HG03280 (cell line): ENCODE data around the gene FBXL17.

Experiments
- ATAC-seq: cut with Tn5 transposase; IDR thresholded peaks from one replicate; pipeline ENCODE4 v1.9.1; 2021; ENCODE audit warnings: mild to moderate bottlenecking, moderate library complexity; ENCODE audit not compliant: unreplicated experiment

FBXL17 gene

DNA sequence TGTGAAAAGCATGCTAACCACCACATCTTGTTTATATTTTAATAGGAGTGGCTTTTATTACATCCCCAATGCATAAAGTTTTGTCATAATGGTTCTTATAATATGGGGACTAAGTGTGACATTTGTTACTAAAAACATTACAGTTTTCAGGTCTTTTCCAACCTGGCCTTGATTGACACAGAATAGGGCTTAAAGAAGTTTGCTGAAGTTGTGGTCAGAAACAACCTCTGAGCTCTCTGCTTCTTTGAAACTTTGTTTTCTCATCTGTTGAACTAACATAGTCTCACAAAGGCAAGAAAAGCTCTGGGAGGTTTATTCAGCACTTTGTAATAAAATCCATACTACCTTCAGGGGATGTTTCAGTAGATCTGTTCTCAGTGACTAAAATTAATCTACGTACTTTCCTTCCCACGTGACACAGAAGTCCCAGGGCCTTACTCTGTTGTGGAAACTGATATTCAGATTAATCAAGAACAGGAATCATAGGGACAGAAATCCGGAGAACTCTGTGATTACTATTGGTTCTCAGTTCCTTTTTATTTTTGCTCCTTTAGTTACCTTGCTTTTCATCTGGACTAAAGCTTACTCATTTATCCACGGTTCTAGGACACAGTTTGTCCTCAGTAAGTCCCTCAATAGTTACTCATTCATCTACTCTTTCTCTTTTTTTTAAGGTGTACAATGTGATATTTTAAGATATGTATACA lies 422.2 kb downstream of the FBXL17 start:
- ATAC-seq: no peak

GRCh38 chr5:107958861-107959260 lies 423.0 kb downstream of the FBXL17 start:
- no peak for ATAC-seq

GRCh38 chr5:107958432-107958831 lies 423.5 kb downstream of the FBXL17 start:
- no peak for ATAC-seq

DNA sequence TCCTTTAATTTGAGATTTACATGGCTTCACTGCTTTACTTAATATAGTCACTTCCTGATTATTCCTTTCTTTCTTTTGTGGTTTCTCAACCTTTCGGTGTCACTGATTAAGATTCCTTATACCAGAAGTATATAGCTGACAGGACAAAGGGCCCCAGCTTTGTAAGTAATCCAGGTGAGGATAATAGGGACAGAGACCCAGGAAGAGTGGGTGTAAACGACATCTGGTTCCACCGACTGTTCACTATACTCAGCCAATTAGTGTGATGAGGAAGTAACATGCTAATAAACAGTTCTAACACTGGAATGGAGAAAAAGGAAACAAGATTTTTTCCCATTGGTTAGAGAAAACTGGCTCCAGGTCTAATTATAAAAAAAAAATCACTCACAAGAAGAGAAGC lies 424.8 kb downstream of the FBXL17 start:
- no peak for ATAC-seq

- ATAC-seq: no peak
Observed at GRCh38 chr5:107955321-107955720, 426.6 kb downstream of the FBXL17 start.

DNA sequence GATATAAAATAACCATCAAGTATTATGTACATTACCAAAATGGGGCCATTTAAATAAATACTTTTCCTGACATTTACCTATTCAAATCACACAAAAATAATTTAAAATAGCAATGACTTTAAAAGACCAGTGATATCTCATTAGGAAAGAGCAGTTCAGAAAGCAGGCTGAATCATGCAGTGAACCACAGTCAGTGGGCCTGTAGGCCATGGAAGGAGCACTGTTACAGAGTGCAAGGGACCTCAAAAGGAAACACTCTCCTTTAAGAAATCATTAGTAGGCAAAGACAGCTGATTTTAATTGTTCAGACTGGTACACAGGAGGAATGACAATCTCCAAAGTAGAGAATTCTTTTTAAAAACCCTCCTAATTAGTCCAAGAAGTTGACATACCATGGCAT lies 427.6 kb downstream of the FBXL17 start:
- no peak for ATAC-seq

DNA sequence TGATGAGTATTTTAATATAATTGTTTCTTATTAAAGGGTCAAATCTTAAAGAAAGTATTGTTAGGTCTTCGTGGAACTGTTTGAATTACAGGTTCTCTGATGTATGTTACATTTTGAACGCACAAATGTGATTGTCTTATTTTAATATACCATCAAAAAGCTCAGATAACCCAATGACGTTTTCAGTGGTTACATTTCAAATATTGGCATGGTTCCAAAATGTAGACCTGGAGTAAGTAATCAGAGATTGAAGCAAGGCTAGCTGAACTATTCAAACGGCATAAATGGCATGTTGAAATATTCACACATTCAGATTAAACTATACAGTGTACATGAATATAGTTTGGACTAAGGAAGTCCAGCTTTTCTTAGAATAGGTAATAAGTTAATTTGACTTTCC lies 429.4 kb downstream of the FBXL17 start:
- ATAC-seq: no peak

- ATAC-seq: no peak
Observed at GRCh38 chr5:107951309-107951708, 430.6 kb downstream of the FBXL17 start.

DNA sequence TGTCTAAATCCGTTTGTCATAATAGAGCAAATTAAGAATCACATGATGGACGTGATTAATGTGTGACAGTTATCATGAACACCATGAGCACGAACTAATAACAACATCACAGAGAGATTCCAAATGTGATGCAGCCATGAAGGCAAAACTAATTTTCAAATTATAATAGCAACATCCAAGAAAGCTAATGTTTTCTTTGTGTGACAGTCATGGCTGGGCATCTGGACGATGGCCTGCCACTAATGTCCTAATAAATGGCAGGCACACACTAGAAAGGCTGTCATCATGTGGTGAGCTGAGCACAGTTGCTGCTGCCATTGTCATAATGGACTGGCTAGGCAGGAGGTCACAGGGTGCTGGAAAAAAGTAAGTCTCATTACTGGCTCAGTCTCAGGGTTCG lies 431.1 kb downstream of the FBXL17 start:
- ATAC-seq: no peak

GRCh38 chr5:107949688-107950341 lies 432.1 kb downstream of the FBXL17 start:
- ATAC-seq: no peak

DNA sequence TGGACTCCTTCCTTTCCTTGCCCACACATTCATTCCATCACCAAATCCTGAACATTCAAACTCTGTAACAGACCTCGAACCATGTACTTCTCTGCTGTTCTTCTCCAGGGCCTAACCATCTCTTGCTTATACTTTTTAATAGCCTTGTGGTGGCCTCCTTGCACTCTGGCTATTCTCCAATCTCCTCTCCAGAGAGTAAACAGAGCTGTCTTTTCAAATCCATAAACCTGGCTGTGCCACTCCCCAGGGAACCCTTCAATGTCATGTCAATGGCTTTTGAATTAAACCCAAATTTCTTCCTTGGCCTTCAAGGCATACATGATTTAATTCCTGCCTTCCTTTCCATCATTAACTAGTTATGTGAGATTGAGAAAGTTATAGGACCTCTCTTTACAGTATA lies 433.5 kb downstream of the FBXL17 start:
- ATAC-seq: no peak

- no peak for ATAC-seq
Observed at GRCh38 chr5:107945061-107945460, 436.8 kb downstream of the FBXL17 start.

- no peak for ATAC-seq
Observed at GRCh38 chr5:107943923-107944322, 438.0 kb downstream of the FBXL17 start.

GRCh38 chr5:107941036-107941435 lies 440.9 kb downstream of the FBXL17 start:
- no peak for ATAC-seq

- ATAC-seq: no peak
Observed at GRCh38 chr5:107937651-107938355, 444.1 kb downstream of the FBXL17 start.

DNA sequence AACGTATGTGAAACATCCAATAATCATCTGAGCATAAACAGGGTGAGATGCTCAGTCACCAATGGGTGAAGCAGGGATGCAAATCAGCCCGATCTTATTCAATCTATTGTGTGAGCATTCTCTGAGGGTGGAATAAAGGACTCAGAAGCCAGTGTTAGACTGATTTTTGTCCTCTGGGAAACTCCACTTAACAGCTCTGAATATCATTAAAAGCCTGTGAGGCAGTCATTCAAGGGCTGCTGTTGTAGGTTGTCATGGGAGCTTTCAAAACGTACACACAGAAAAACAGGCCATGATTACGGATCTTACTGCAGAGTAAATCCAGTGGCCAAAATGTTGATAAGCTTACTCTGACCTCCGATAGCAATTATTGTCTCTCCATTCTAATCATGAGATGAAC lies 444.7 kb downstream of the FBXL17 start:
- ATAC-seq: no peak

DNA sequence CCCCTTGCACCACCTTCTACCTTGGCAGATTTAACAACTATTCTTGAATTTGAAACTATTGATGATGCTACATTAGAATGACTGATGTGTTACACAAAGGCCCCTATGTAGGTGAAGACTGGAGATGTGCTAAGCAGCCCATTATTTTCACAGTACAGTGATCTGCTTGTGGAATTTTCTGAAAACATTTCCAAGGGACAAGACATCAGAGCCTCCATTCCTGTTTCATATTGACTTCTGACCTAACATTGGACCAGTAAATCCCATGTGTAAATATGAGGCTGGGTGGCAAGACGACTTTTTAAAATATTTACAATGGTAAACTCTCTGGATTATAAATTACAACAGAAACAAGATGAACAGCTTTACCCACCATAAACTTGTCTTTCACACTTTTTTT lies 445.4 kb downstream of the FBXL17 start:
- no peak for ATAC-seq

GRCh38 chr5:107935645-107936044 lies 446.3 kb downstream of the FBXL17 start:
- ATAC-seq: no peak

- no peak for ATAC-seq
Observed at GRCh38 chr5:107933326-107933725, 448.6 kb downstream of the FBXL17 start.

DNA sequence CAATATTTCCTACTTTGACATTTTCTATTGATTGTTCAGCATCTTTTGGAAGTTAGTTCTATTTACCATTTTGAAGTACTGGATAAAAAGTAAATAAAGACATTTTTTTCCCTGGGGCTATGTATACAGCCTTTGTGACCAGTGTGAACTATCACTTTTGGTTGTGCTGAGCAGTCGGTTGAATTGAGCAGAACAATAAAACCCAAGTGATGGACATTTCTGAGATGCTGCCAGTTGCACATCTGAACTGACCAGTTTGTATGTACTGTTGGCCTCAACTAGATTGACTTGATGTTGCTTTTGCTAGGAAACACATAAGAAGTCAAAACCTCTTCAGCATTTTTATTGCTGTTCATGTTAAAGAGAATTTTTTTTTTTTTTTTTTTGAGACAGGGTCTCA lies 451.0 kb downstream of the FBXL17 start:
- no peak for ATAC-seq

DNA sequence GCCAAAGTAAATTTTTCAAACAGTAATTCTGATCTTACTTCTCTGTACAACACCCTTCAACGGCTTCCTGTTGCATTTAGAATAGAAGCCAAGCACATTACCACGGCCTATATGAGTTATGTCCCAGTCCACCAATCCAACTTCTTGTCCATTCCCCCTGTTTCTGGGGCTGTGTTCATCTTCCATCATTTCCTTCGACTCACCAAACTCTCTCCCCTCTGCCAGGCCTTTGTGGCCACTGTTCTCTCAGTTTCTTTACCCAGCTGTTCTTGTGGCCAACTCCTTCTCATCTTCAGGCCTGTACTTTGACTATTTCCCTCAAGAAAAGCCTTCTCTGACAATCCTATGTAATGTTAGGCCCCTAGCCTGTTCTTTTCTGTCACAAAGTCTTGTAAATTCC lies 451.8 kb downstream of the FBXL17 start:
- no peak for ATAC-seq

GRCh38 chr5:107929080-107929479 lies 452.8 kb downstream of the FBXL17 start:
- ATAC-seq: no peak
